ENCODE data around the gene GNAO1. TPM values are rescaled to one million over a fixed set of nuclear protein-coding genes. Genes with fewer than 3 reads are reported as not detected.

Gene GNAO1
- total and polyA plus RNA-seq, 2 of the 13 experiments (the other 11 are each of a cell fraction or from before 2014, with no cell fraction given): not detected

- TF ChIP-seq GMEB1 (CRISPR knock-in tag; IDR thresholded peaks at IDR 0.05; ENCODE audit: borderline replicate concordance) (peak; percentile 38; the same call in 1 of the 2 replicates), ETV5 (CRISPR knock-in tag; IDR thresholded peaks at IDR 0.05; ENCODE audit: borderline replicate concordance) (peak; percentile 44), TOE1 (CRISPR knock-in tag; IDR thresholded peaks at IDR 0.05) (peak; percentile 64; the same call in 1 of the 2 replicates), KMT2B (CRISPR knock-in tag; IDR thresholded peaks at IDR 0.05) (peak; percentile 74), ZNF235 (CRISPR knock-in tag; IDR thresholded peaks at IDR 0.05; ENCODE audit: borderline replicate concordance) (no peak), ZFP1 (CRISPR knock-in tag; IDR thresholded peaks at IDR 0.05) (0 out of 2 replicates have a peak, but pooled peaks have one; percentile 22), SMC3 (IDR thresholded peaks at IDR 0.05; ENCODE audit: low read length) (peak; percentile 79), ZSCAN9 (CRISPR knock-in tag; IDR thresholded peaks at IDR 0.05; ENCODE audit: borderline replicate concordance) (peak; percentile 64; the same call in 1 of the 2 replicates), ZFX (CRISPR knock-in tag; IDR thresholded peaks at IDR 0.05; ENCODE audit: low read depth) (peak; percentile 97), ZNF670 (CRISPR knock-in tag; IDR thresholded peaks at IDR 0.05; ENCODE audit: borderline replicate concordance) (no peak), CEBPZ (IDR thresholded peaks at IDR 0.05; ENCODE audit: low read length) (no peak), STAT6 (CRISPR knock-in tag; IDR thresholded peaks at IDR 0.05; ENCODE audit: borderline replicate concordance) (0 out of 2 replicates have a peak, but pooled peaks have one; percentile 26), MIXL1 (CRISPR knock-in tag; IDR thresholded peaks at IDR 0.05) (0 out of 2 replicates have a peak, but pooled peaks have one; percentile 43), GATAD1 (CRISPR knock-in tag; IDR thresholded peaks at IDR 0.05) (peak; percentile 53; the same call in 1 of the 2 replicates), HDAC2 (CRISPR knock-in tag; IDR thresholded peaks at IDR 0.05) (peak; percentile 86), CC2D1A (CRISPR knock-in tag; IDR thresholded peaks at IDR 0.05) (no peak), ZNF616 (CRISPR knock-in tag; IDR thresholded peaks at IDR 0.05; ENCODE audit: low read depth) (0 out of 2 replicates have a peak, but pooled peaks have one; percentile 52), ZNF768 (CRISPR knock-in tag; IDR thresholded peaks at IDR 0.05) (peak; percentile 86; the same call in 1 of the 2 replicates), ZNF761 (CRISPR knock-in tag; conservative IDR thresholded peaks at IDR 0.05) (peak; percentile 80; the same call in 1 of the 2 replicates)
- TF ChIP-seq, protein P1, sequence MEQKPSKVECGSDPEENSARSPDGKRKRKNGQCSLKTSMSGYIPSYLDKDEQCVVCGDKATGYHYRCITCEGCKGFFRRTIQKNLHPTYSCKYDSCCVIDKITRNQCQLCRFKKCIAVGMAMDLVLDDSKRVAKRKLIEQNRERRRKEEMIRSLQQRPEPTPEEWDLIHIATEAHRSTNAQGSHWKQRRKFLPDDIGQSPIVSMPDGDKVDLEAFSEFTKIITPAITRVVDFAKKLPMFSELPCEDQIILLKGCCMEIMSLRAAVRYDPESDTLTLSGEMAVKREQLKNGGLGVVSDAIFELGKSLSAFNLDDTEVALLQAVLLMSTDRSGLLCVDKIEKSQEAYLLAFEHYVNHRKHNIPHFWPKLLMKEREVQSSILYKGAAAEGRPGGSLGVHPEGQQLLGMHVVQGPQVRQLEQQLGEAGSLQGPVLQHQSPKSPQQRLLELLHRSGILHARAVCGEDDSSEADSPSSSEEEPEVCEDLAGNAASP (CRISPR knock-in tag; IDR thresholded peaks at IDR 0.05; ENCODE audit: borderline replicate concordance): peak; percentile 71
Measured at GRCh38 chr16:56356276-56357240, 165.3 kb downstream of the GNAO1 start (continued).

All from HepG2 (cell line).